ENCODE measurements around the gene PRKCZ. TPM values are rescaled to one million over a fixed set of nuclear protein-coding genes. Genes with fewer than 3 reads are reported as not detected.

Gene PRKCZ
- total and polyA plus RNA-seq, 9 of the 15 experiments (the other 6 are each of a cell fraction or from before 2014, with no cell fraction given) = 0.07 to 3.1 (median 1.3) TPM

DNA sequence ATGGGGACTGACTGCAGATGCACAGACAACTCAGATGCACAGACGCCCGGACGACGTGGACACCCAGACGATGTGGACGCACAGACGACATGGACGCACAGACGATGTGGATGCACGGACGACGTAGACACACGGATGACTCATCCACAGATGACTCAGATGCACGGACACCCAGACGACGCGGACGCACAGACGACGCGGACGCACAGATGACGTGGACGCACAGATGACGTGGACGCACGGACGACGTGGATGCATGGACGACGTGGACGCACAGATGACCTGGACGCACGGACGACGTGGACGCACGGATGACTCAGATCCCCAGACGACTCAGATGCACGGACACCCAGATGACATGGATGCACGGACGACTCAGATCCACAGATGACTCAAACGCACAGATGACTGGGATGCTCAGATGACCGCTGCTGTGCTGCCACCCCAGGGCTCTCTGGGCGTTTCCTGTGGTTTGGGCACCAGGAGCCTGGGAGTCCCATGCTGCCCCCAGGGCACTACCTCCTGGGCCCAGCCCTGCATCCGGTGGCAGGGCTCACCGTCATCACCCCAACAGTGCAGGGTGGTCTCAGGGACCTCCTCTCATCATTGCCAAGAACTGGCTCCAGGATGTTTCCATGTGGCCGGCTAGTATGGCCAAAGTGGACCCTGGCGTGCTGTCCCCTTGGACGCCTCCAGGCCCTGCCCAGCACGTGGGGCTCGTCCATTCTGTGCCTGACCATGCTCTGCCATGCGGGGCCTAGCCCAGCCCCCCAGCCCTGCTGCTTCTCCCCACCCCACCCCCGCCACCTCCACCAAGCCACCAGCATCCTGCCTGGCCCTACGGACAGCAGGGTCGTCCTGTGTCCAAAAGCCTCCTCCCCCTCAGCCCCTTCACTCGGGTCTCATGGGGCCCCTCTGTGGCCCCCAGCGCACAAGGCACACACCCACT lies 130.4 kb downstream of the PRKCZ start (continued):
- TF ChIP-seq KDM4B (IDR thresholded peaks at IDR 0.05; ENCODE audit: borderline replicate concordance in 2 of 2, low read depth in 1 of 2) (0 out of 4 replicates have a peak, but pooled peaks of 1 of the 2 experiments have one; percentile 33), MEF2D (tag; conservative IDR thresholded peaks at IDR 0.05; ENCODE audit: low read depth) (peak; percentile 72), SMARCC2 (IDR thresholded peaks at IDR 0.05; ENCODE audit: low read depth) (peak; percentile 78; the same call in 1 of the 2 replicates), XRCC3 (IDR thresholded peaks at IDR 0.05) (no peak), ELF4 (CRISPR knock-in tag; IDR thresholded peaks at IDR 0.05) (no peak), TEAD4 (IDR thresholded peaks at IDR 0.05; ENCODE audit: low read length) (peak; percentile 23; the same call in 1 of the 2 replicates), TEAD4 (CRISPR knock-in tag; IDR thresholded peaks at IDR 0.05; ENCODE audit: borderline replicate concordance) (no peak), RFX5 (IDR thresholded peaks at IDR 0.05; ENCODE audit: low read depth, low read length) (peak; percentile 54; the same call in 1 of the 2 replicates), ZNF445 (CRISPR knock-in tag; IDR thresholded peaks at IDR 0.05; ENCODE audit: low read depth) (no peak), PCBP1 (IDR thresholded peaks at IDR 0.05; ENCODE audit: low read depth, low read length, poor library complexity, severe bottlenecking) (no peak), MTA3 (IDR thresholded peaks at IDR 0.05; ENCODE audit: borderline replicate concordance) (peak; percentile 98), POLR2A (conservative IDR thresholded peaks at IDR 0.05) (peak; percentile 80), SMARCA4 (IDR thresholded peaks at IDR 0.05) (peak; percentile 86), CREBBP (IDR thresholded peaks at IDR 0.05; ENCODE audit: low read depth, low read length) (no peak), ZNF785 (CRISPR knock-in tag; IDR thresholded peaks at IDR 0.05) (no peak), BDP1 (IDR thresholded peaks at IDR 0.05; ENCODE audit: insufficient read depth, insufficient read length) (no peak), NFIX (CRISPR knock-in tag; IDR thresholded peaks at IDR 0.05; ENCODE audit: low read depth) (no peak), ZNF780A (CRISPR knock-in tag; IDR thresholded peaks at IDR 0.05) (no peak), ZNF232 (CRISPR knock-in tag; IDR thresholded peaks at IDR 0.05) (no peak), TRIM28 (IDR thresholded peaks at IDR 0.05) (peak; percentile 77), ZNF165 (CRISPR knock-in tag; IDR thresholded peaks at IDR 0.05; ENCODE audit: borderline replicate concordance) (no peak), FOXP4 (CRISPR knock-in tag; IDR thresholded peaks at IDR 0.05; ENCODE audit: borderline replicate concordance) (no peak; the same call in 1 of the 2 replicates)
- TF ChIP-seq, protein P1, sequence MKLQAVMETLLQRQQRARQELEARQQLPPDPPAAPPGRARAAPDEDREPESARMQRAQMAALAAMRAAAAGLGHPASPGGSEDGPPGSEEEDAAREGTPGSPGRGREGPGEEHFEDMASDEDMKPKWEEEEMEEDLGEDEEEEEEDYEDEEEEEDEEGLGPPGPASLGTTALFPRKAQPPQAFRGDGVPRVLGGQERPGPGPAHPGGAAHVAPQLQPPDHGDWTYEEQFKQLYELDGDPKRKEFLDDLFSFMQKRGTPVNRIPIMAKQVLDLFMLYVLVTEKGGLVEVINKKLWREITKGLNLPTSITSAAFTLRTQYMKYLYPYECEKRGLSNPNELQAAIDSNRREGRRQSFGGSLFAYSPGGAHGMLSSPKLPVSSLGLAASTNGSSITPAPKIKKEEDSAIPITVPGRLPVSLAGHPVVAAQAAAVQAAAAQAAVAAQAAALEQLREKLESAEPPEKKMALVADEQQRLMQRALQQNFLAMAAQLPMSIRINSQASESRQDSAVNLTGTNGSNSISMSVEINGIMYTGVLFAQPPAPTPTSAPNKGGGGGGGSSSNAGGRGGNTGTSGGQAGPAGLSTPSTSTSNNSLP (IDR thresholded peaks at IDR 0.05; ENCODE audit: borderline replicate concordance, low read depth, low read length) = no peak
- TF ChIP-seq, protein P2, sequence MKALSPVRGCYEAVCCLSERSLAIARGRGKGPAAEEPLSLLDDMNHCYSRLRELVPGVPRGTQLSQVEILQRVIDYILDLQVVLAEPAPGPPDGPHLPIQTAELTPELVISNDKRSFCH (CRISPR knock-in tag; IDR thresholded peaks at IDR 0.05) = no peak
- TF ChIP-seq, protein P2 (tag; IDR thresholded peaks at IDR 0.05) = no peak
